ENCODE data around the gene NAE1.
"Not testable (repeated sequence)": the region's sequence is repeated elsewhere in the genome, so short reads cannot be mapped to it uniquely, and the experiment has no call there.

Gene NAE1

GRCh38 chr16:66800856-66801255 is 29.9 kb downstream of the NAE1 start:
- no peak for ATAC-seq

GRCh38 chr16:66798161-66798560 is 32.6 kb downstream of the NAE1 start:
- no peak for ATAC-seq

GRCh38 chr16:66793984-66794383 is 36.8 kb downstream of the NAE1 start:
- not testable (repeated sequence) for ATAC-seq

GRCh38 chr16:66790130-66790733 is 40.5 kb downstream of the NAE1 start:
- no peak for ATAC-seq

GRCh38 chr16:66787427-66787826 is 43.3 kb downstream of the NAE1 start:
- ATAC-seq, result no peak

- ATAC-seq, result no peak
These were observed 44.2 kb downstream of the NAE1 start for GRCh38 chr16:66786551-66786950.

GRCh38 chr16:66776457-66776856 is 54.3 kb downstream of the NAE1 start:
- no peak for ATAC-seq

GRCh38 chr16:66774981-66775380 is 55.8 kb downstream of the NAE1 start:
- no peak for ATAC-seq

- ATAC-seq, result no peak
These were observed 72.7 kb downstream of the NAE1 start for GRCh38 chr16:66758086-66758485.

GRCh38 chr16:66754819-66755218 is 76.0 kb downstream of the NAE1 start:
- ATAC-seq, result no peak

- no peak for ATAC-seq
These were observed 76.6 kb downstream of the NAE1 start for GRCh38 chr16:66754211-66754610.

- ATAC-seq, result no peak
These were observed 77.8 kb downstream of the NAE1 start for GRCh38 chr16:66752958-66753357.

Measured in activated CD4-positive, CD25-positive, alpha-beta regulatory T cell treated with anti-CD3 and anti-CD28 coated beads, Interleukin-2, amount 50 U/mL, for 24 hours (primary cell).